K562 (cell line): ENCODE data around the gene ARMC2. TPM values are rescaled to one million over a fixed set of nuclear protein-coding genes. Genes with fewer than 3 reads are reported as not detected.
A peak's percentile ranks its signal among the peaks of the same experiment; 100 is the strongest.
"Not testable (repeated sequence)": the region's sequence is repeated elsewhere in the genome, so short reads cannot be mapped to it uniquely, and the experiment has no call there.

Experiments
- ATAC-seq: fragments of 200-7000 bp; cut with Tn5 transposase; 3 replicates; pipeline ENCODE4 v1.9.1; 2020; ENCODE audit warnings: moderate library complexity
- BruUV-seq: library from RNA; stranded (reverse); fragments of 400-500 nt; replicated peaks from 2 replicates; lab custom pipeline; 2021; lab: Mats Ljungman, UMichigan
- CTCF ChIA-PET: fragments of 300-600 bp; formaldehyde crosslinking; extraction: SDS; loops from one replicate; lab custom pipeline; 2021; ENCODE audit warnings: low intra/inter-chr PET ratio; lab: Yijun Ruan, JAX
- POLR2A ChIA-PET: fragments of 300-600, 350-650 bp; sonication (Branson Sonifier 250); formaldehyde crosslinking; extraction: SDS; loops from one replicate; lab custom pipeline; 2021; ENCODE audit warnings: antibody characterized with exemption, inconsistent platforms; lab: Yijun Ruan, JAX
- DNase-seq, 4 experiments: peaks; one replicate each; pipeline versions ENCODE4 v3.0.0 to v3.0.0-alpha.2; 2011 to 2018; ENCODE audit warnings: low spot score in 3 of 4, mixed read lengths in 3 of 4; ENCODE audit errors: extremely low read depth in 1 of 4
- FAIRE-seq: peaks from 2 replicates; lab custom pipeline; 2011; peaks lifted over from hg19 to GRCh38; lab: Jason Lieb, UNC
- H2AFZ ChIP-seq: 2 replicates; pipeline ENCODE4 v1.6.0; 2011; ENCODE audit warnings: low read depth, low read length, control low read depth, inconsistent platforms
- H3K27ac ChIP-seq: fragments of 200-600 bp; 3 replicates; pipeline ENCODE4 v1.8.0; 2011; ENCODE audit warnings: low read depth, mild to moderate bottlenecking, control low read depth, inconsistent platforms, low read length, moderate library complexity, mixed read lengths; ENCODE audit errors: extremely low read depth
- H3K27me3 ChIP-seq, 2 experiments: fragments of 300-600 bp in 1 of 2; 2 replicates in 1 of 2; 3 replicates in 1 of 2; pipeline versions ENCODE4 v1.6.0 to v1.8.0; 2011; ENCODE audit warnings: inconsistent platforms in 2 of 2, low read length in 2 of 2, mild to moderate bottlenecking in 1 of 2, mixed read lengths in 1 of 2, moderate library complexity in 1 of 2; ENCODE audit not compliant: control insufficient read depth in 2 of 2, insufficient read depth in 2 of 2
- H3K36me3 ChIP-seq: fragments of 300-600 bp; 3 replicates; pipeline ENCODE4 v1.8.0; 2011; ENCODE audit warnings: mild to moderate bottlenecking, low read length, inconsistent platforms; ENCODE audit not compliant: control insufficient read depth, insufficient read depth
- H3K4me1 ChIP-seq, 2 experiments: fragments of 200-600 bp in 1 of 2; replicated peaks in 1 of 2; 2 replicates in 1 of 2; 3 replicates in 1 of 2; pipeline versions ENCODE4 v1.5.1 to v1.8.0; 2011; ENCODE audit warnings: inconsistent platforms in 2 of 2, low read length in 2 of 2, mild to moderate bottlenecking in 1 of 2, mixed read lengths in 1 of 2, moderate library complexity in 1 of 2; ENCODE audit not compliant: control insufficient read depth in 2 of 2, insufficient read depth in 2 of 2
- H3K4me2 ChIP-seq: 2 replicates; pipeline ENCODE4 v1.6.1; 2011; ENCODE audit warnings: low read length, control low read depth, inconsistent platforms, mixed read lengths; ENCODE audit not compliant: insufficient read depth
- H3K4me3 ChIP-seq: fragments of 200-600 bp; sonication (generic), shearing (Covaris generic); 2 replicates; pipeline ENCODE4 v1.5.1; 2016; ENCODE audit warnings: control low read depth, inconsistent platforms
- H3K79me2 ChIP-seq: fragments of 200-600 bp; 3 replicates; pipeline ENCODE4 v1.8.0; 2011; ENCODE audit warnings: low read length, inconsistent platforms; ENCODE audit not compliant: control insufficient read depth, insufficient read depth
- H3K9ac ChIP-seq, 2 experiments: 2 replicates each; pipeline versions ENCODE4 v1.6.0 to v1.6.1; 2011; ENCODE audit warnings: low read depth in 2 of 2, low read length in 2 of 2, control low read depth in 1 of 2, inconsistent platforms in 1 of 2, mild to moderate bottlenecking in 1 of 2, mixed read lengths in 1 of 2; ENCODE audit not compliant: insufficient read depth in 1 of 2
- H3K9me1 ChIP-seq: one replicate; pipeline ENCODE4 v1.6.0; 2011; ENCODE audit warnings: inconsistent platforms, mild to moderate bottlenecking, low read length, moderate library complexity; ENCODE audit not compliant: control insufficient read depth, insufficient read depth
- H3K9me3 ChIP-seq: replicated peaks from 2 replicates; pipeline ENCODE4 v1.5.1; 2011; ENCODE audit warnings: low read depth, low read length, inconsistent platforms; ENCODE audit not compliant: control insufficient read depth, insufficient read depth
- H4K20me1 ChIP-seq: replicated peaks from 2 replicates; pipeline ENCODE4 v1.6.1; 2011; ENCODE audit warnings: low read length, inconsistent platforms, mixed read lengths; ENCODE audit not compliant: control insufficient read depth, insufficient read depth
- ETS2 ChIP-seq: IDR thresholded peaks from 2 replicates; pipeline ENCODE4 v1.6.1; 2016; ENCODE audit warnings: borderline replicate concordance, missing genetic modification characterization, mild to moderate bottlenecking, moderate library complexity, missing compliant biosample characterization; ENCODE audit not compliant: poor library complexity, severe bottlenecking
- HSF4 ChIP-seq: fragments of 250-450 bp; sonication (Bioruptor Pico); IDR thresholded peaks from 2 replicates; pipeline ENCODE4 v2.1.2; 2022; ENCODE audit warnings: mild to moderate bottlenecking, moderate library complexity, borderline replicate concordance
- RBM25 ChIP-seq: fragments of 200-400 bp; formaldehyde crosslinking; IDR thresholded peaks from 2 replicates; pipeline ENCODE4 v1.6.1; 2018; ENCODE audit warnings: low read length, low read depth, moderate library complexity; ENCODE audit not compliant: severe bottlenecking
- ZBTB43 ChIP-seq: sonication (generic); formaldehyde crosslinking; IDR thresholded peaks from 2 replicates; pipeline ENCODE4 v1.8.0; 2023; ENCODE audit warnings: mild to moderate bottlenecking, missing genetic modification reagents
- ZNF146 ChIP-seq: IDR thresholded peaks from one replicate; pipeline ENCODE4 v1.6.1; 2018; ENCODE audit warnings: missing compliant biosample characterization; ENCODE audit not compliant: unreplicated experiment
- WGBS: fragments of 100-300 bp; shearing (Covaris generic); methylation state at CpG from one replicate; pipeline ENCODE4 v1.1.6; 2016; ENCODE audit warnings: low coverage, mixed read lengths; ENCODE audit not compliant: insufficient coverage; ENCODE audit errors: missing lambda C conversion rate; 5-methylcytosine and 5-hydroxymethylcytosine counted together
- in situ Hi-C: fragments of 300-500 bp; cut with MboI; formaldehyde crosslinking; loops from 4 replicates; pipeline ENCODE4 v1.15.0; 2018; ENCODE audit warnings: inconsistent platforms, mixed read lengths
- intact Hi-C: fragments of 100-400 bp; cut with micrococcal nuclease; formaldehyde crosslinking; loops from 2 replicates; pipeline ENCODE4 v1.14.2; 2022
- polyA plus RNA-seq, 8 experiments: library from polyadenylated mRNA; depleted of rRNA in 4 of 8; stranded (reverse) in 5 of 8; unstranded in 3 of 8; fragments of >200 nt; fragmentation: Nextera tagmentation in 2 of 8; fragmentation: Illumina TruSeq in 1 of 8; extraction: Ambion mirVana in 2 of 8; extraction: Trizol in 1 of 8; gene quantifications; 2 replicates each; pipeline versions ENCODE4 v1.2.1 to v1.2.3, GENCODE V29; 2011 to 2014; ENCODE audit warnings: inconsistent platforms in 1 of 8, missing spikeins in 1 of 8
- total RNA-seq, 7 experiments: library from RNA; depleted of rRNA in 6 of 7; stranded (reverse); fragments of >200 nt in 6 of 7; fragmentation: Illumina TruSeq in 2 of 7; extraction: Trizol in 2 of 7; gene quantifications; 2 replicates each; pipeline versions ENCODE4 v1.2.1 to v1.2.3, GENCODE V29; 2011 to 2021; ENCODE audit warnings: low replicate concordance in 1 of 7

The ARMC2 gene
- total and polyA plus RNA-seq, 9 of the 15 experiments (the other 6 are each of a cell fraction or from before 2014, with no cell fraction given), result 0.14 to 3.0 (median 0.82) TPM

GRCh38 chr6:108928650-108929049 lies 80.4 kb downstream of the ARMC2 start (continued):
- TF ChIP-seq ZBTB43 (CRISPR knock-in tag) (no peak), ETS2 (tag) (no peak), HSF4 (CRISPR knock-in tag) (no peak)

- WGBS, result 0% methylated on average over 3 of the region's 3 CpGs
- H3K79me2 ChIP-seq, H2AFZ ChIP-seq, FAIRE-seq, intact Hi-C loops, CTCF ChIA-PET, H3K36me3 ChIP-seq, DNase-seq, H3K9ac ChIP-seq, POLR2A ChIA-PET, H3K9me1 ChIP-seq, BruUV-seq, H3K27me3 ChIP-seq, ATAC-seq, H3K4me2 ChIP-seq: not testable (repeated sequence)
- TF ChIP-seq RBM25, result peak; percentile 16
- peak; percentile 80 for TF ChIP-seq ZNF146 (CRISPR knock-in tag)
- TF ChIP-seq, all 486 proteins: peak for 2; not testable (repeated sequence) for 484
- H3K4me1 ChIP-seq, H3K4me3 ChIP-seq, H3K27ac ChIP-seq, H4K20me1 ChIP-seq, H3K9me3 ChIP-seq, in situ Hi-C loops: not testable (repeated sequence)
Observed at GRCh38 chr6:108931090-108931489, 82.9 kb downstream of the ARMC2 start.
